ENCODE data around the gene MAEL. TPM values are rescaled to one million over a fixed set of nuclear protein-coding genes. Genes with fewer than 3 reads are reported as not detected.

The MAEL gene
- total and polyA plus RNA-seq, 2 experiments from 2014 or later = 0.45 TPM; not detected in 1

- 71% methylated on average over 1 of the region's 1 CpG for WGBS (ENCODE audit: low lambda C conversion rate, missing lambda C conversion rate)
- no peak overlapping the region for H2AFZ ChIP-seq
- no peaks in the 10 kb centered on the region for H3K9me2 ChIP-seq (replicated peaks; ENCODE audit: insufficient read depth)
- H3K27me3 ChIP-seq = no peaks in the 10 kb centered on the region
- TF ChIP-seq CTCF (IDR thresholded peaks at IDR 0.05; ENCODE audit: poor library complexity) = no peak
- TF ChIP-seq EZH2phosphoT487 (IDR thresholded peaks at IDR 0.05; ENCODE audit: low read depth, severe bottlenecking, unreplicated experiment) = no peak
- no peak for TF ChIP-seq EZH2 (IDR thresholded peaks at IDR 0.05; ENCODE audit: borderline replicate concordance)
- H3K9me3 ChIP-seq (ENCODE audit: low read depth) = no peaks in the 10 kb centered on the region
- H3K36me3 ChIP-seq (replicated peaks; ENCODE audit: insufficient read depth, low read depth) = no peaks in the 10 kb centered on the region
- H3K4me3 ChIP-seq = no peak overlapping the region
- no peak overlapping the region for H3K27ac ChIP-seq
- no peak overlapping the region for H3K4me2 ChIP-seq
- DNase-seq (ENCODE audit: low spot score) = no peak
- H3K79me2 ChIP-seq = no peaks in the 10 kb centered on the region
- peaks cover 4% of the 10 kb centered on the region for H3K4me1 ChIP-seq (ENCODE audit: insufficient read depth)
- H4K20me1 ChIP-seq (ENCODE audit: insufficient read depth, poor library complexity, severe bottlenecking) = no peaks in the 10 kb centered on the region
These were observed 10.0 kb downstream of the MAEL start for GRCh38 chr1:166999075-166999474.

GRCh38 chr1:166999500-167000055, 10.5 kb downstream of the MAEL start:
- H3K36me3 ChIP-seq (replicated peaks; ENCODE audit: insufficient read depth, low read depth) = no peaks in the 10 kb centered on the region
- no peak overlapping the region for H2AFZ ChIP-seq
- DNase-seq (ENCODE audit: low spot score) = no peak
- 73% methylated on average over 3 of the region's 3 CpGs for WGBS (ENCODE audit: low lambda C conversion rate, missing lambda C conversion rate)
- H3K4me2 ChIP-seq = no peak overlapping the region
- peaks cover 4% of the 10 kb centered on the region for H3K4me1 ChIP-seq (ENCODE audit: insufficient read depth)
- no peak for TF ChIP-seq CTCF (IDR thresholded peaks at IDR 0.05; ENCODE audit: poor library complexity)
- no peaks in the 10 kb centered on the region for H3K79me2 ChIP-seq
- H3K4me3 ChIP-seq = no peak overlapping the region
- no peaks in the 10 kb centered on the region for H3K27me3 ChIP-seq
- H3K9me3 ChIP-seq (ENCODE audit: low read depth) = no peaks in the 10 kb centered on the region
- no peak overlapping the region for H3K27ac ChIP-seq
- H3K9me2 ChIP-seq (replicated peaks; ENCODE audit: insufficient read depth) = no peaks in the 10 kb centered on the region
- no peaks in the 10 kb centered on the region for H4K20me1 ChIP-seq (ENCODE audit: insufficient read depth, poor library complexity, severe bottlenecking)

GRCh38 chr1:167000546-167000945, 11.5 kb downstream of the MAEL start:
- Histone ChIP-seq H3K4me2 (no peak overlapping the region), H3K27ac (no peak overlapping the region), H4K20me1 (ENCODE audit: insufficient read depth, poor library complexity, severe bottlenecking) (no peaks in the 10 kb centered on the region), H3K79me2 (no peaks in the 10 kb centered on the region), H3K27me3 (no peaks in the 10 kb centered on the region), H3K9me2 (replicated peaks; ENCODE audit: insufficient read depth) (no peaks in the 10 kb centered on the region), H3K4me3 (no peak overlapping the region), H2AFZ (no peak overlapping the region), H3K36me3 (replicated peaks; ENCODE audit: insufficient read depth, low read depth) (no peaks in the 10 kb centered on the region), H3K4me1 (ENCODE audit: insufficient read depth) (peaks cover 4% of the 10 kb centered on the region), H3K9me3 (ENCODE audit: low read depth) (no peaks in the 10 kb centered on the region)
- DNase-seq (ENCODE audit: low spot score) = no peak
- 100% methylated on average over 1 of the region's 1 CpG for WGBS (ENCODE audit: low lambda C conversion rate, missing lambda C conversion rate)
- TF ChIP-seq CTCF (IDR thresholded peaks at IDR 0.05; ENCODE audit: poor library complexity) (no peak), EZH2 (IDR thresholded peaks at IDR 0.05; ENCODE audit: borderline replicate concordance) (no peak), EZH2phosphoT487 (IDR thresholded peaks at IDR 0.05; ENCODE audit: low read depth, severe bottlenecking, unreplicated experiment) (no peak)

GRCh38 chr1:167002354-167002753, 13.3 kb downstream of the MAEL start:
- no peaks in the 10 kb centered on the region for H3K27me3 ChIP-seq
- 88% methylated on average over 2 of the region's 2 CpGs for WGBS (ENCODE audit: low lambda C conversion rate, missing lambda C conversion rate)
- no peaks in the 10 kb centered on the region for H4K20me1 ChIP-seq (ENCODE audit: insufficient read depth, poor library complexity, severe bottlenecking)
- H3K79me2 ChIP-seq = no peaks in the 10 kb centered on the region
- H3K36me3 ChIP-seq (replicated peaks; ENCODE audit: insufficient read depth, low read depth) = no peaks in the 10 kb centered on the region
- DNase-seq (ENCODE audit: low spot score) = no peak
- H2AFZ ChIP-seq = no peak overlapping the region
- no peak overlapping the region for H3K4me3 ChIP-seq
- H3K9me2 ChIP-seq (replicated peaks; ENCODE audit: insufficient read depth) = no peaks in the 10 kb centered on the region
- H3K27ac ChIP-seq = no peak overlapping the region
- no peaks in the 10 kb centered on the region for H3K9me3 ChIP-seq (ENCODE audit: low read depth)
- H3K4me2 ChIP-seq = no peak overlapping the region
- H3K4me1 ChIP-seq (ENCODE audit: insufficient read depth) = peaks cover 4% of the 10 kb centered on the region
- TF ChIP-seq CTCF (IDR thresholded peaks at IDR 0.05; ENCODE audit: poor library complexity) (no peak), EZH2phosphoT487 (IDR thresholded peaks at IDR 0.05; ENCODE audit: low read depth, severe bottlenecking, unreplicated experiment) (no peak), EZH2 (IDR thresholded peaks at IDR 0.05; ENCODE audit: borderline replicate concordance) (no peak)
